Umbilical cord (tissue), 2 donors: Measurements from ENCODE around the gene KLF16. TPM values are rescaled to one million over a fixed set of nuclear protein-coding genes. Genes with fewer than 3 reads are reported as not detected.
A peak's percentile ranks its signal among the peaks of the same experiment; 100 is the strongest.

ENCODE experiments used
- DNase-seq: peaks from one replicate; pipeline ENCODE4 v3.0.0-alpha.2; 2015; ENCODE audit warnings: low spot score
- total RNA-seq: library from RNA; depleted of rRNA; stranded (reverse); fragments of >200 nt; gene quantifications from one replicate; pipeline ENCODE4 v1.2.3, GENCODE V29; 2014; ENCODE audit warnings: low replicate concordance; ENCODE audit not compliant: insufficient read depth

Gene KLF16
- total RNA-seq, 1 donor from 2014 or later: 0.96 TPM

DNA sequence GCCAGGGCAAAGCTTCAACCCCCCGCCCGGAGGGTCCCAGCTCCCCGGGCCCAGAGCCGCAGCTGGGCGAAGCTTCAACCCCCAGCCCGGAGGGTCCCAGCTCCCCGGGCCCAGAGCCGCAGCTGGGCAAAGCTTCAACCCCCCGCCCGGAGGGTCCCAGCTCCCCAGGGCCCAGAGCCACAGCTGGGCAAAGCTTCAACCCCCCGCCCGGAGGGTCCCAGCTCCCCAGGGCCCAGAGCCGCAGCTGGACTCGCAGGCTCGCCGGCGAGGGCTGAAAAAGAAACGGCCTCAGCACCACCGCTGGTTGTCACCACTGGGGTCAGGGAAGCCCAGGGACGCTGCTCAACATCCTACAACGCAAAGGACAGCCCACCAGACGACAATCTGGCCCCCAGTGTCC is 20.3 kb downstream of the KLF16 start:
- DNase-seq: no peak

DNA sequence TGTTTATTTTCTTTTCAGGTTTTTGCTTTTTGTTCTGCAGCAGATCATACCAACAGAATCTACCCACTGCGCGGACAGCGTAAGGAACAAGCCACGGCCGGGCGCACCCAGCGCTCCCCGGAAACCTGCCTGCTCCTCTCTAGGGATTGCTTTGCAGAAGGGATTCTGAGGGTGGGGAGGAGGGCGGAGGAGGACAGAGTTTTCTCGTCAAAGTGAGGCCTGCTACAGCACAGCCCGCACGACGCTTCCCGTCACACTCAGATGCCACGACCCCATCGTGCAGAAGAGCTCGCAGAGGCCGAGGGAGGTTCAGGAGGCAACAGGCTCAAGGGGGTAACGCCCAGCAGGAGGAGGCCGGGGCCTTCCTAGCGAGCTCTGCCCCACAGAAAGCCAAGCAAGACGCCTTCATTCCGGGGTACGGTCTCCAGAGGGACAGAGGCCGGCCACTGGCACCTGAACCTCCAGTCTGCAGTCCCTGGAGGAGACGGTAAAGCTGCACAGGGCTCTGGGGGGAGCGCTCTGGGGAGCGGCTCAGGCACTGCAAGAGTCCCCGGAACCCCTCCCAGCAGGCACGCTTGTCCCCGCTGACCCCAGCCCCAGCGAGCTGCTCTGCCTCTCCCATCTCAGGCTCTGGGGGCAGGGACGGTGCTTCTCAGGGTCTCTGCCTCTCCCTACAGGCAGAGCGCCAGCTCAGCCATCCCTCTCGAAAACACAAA is 22.0 kb downstream of the KLF16 start:
- no peak for DNase-seq

DNA sequence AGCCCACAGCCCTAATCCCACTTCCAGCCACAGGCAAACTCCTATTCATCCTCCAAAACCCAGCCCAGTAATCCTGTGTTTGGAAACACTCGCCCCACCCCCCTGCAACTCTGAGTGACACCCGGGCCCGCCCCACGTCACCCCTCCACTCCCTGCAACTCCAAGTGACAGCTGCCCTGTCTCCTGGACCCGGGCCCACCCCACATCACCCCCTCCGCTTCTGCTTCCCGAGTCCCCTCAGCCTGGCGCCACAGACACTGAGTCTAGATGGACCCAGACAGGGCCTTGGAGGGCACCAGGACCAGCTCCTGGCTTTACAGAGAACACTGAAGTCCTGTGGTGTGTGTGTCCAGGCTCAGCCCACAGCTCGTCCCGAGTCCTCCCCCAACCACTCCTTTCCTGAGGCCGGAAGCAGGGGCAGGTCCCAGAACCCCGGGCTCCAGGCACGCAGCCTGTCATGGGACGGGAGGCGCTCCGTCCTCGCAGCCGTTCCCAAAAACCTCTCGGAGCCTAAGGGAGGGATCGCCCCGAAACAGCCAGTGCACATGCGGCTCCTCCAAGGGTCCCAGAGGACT is 22.8 kb downstream of the KLF16 start:
- no peak for DNase-seq

DNA sequence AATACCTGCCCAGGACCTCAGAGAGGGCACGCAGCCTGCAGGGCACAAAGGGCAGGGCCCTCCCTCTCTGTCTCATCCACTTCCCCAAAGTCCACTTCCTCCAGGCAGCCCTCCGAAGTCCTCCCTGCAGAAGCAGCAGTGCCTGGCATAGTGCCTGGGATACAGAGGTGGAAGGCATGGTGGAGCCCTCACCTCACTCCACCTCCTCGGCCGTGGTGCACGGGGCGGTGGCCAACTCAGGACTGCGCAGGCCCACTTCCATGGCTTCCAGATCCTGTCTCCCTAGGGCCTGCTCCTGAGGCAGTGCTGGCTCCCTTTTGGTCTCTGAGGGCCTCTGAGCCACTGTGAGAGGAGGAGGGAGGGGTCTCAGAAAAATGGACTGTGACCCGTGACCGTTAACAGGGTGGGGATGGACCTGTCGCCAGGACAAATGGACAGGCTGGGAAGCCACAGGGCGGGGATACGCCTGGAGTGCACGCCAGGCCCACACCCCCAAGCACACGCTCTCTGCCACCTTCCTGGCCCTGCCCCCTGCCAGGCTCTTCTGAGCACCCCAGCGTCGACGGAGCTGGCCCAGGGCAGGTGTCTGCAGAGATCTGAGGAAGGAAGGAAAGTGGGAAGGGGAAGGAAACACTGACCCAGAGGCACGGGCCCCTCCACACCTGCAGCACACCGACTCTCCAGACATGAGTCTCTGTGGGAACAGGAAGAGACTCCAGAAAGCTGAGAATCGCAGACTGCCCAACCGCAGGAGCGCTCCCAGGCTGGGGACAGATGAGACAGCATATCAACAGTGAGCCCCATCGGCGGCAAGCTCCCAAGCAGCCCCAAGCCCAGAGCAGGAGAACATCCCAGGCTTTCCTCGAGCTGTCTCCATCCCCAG is 23.5 kb downstream of the KLF16 start:
- DNase-seq: no peak

DNA sequence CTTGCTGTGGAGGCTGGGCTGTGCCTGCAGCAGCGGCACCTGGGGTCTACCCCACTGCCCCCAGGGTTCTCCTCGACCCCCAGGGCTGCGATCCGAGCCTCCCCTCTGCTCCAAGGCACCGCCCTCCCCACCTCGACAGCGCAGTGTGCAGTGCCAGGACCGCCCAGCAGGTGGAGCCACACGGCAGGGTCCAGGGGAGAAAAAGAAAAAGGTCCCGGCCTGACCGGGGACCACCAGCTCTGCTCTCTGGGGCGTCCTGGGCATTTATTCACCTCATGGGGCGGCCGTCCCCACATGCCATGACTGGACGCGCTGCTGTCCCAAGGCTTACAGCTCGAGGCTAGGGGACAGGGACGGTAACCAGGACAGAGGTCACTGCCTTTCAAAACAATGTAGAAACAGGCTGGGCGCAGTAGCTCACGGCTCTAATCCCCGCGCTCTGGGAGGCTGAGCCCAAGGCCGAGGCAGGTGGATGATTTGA is 25.7 kb downstream of the KLF16 start:
- no peak for DNase-seq

DNA sequence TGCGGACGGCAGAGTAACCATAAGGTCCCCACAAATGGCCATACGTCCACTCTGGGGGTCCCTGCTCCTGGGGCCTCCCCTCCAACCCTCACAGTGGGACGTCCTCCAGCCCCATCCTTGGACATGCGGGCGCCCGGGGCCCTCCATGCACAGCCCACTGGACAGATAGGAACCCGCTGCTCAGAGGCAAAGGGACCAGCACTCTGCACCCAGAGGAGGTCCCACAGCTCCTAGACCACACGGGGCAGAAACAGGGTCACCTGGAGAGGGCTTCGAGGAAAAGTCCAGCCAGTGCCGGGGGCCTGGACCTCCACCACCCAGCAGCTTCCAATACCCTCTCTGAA is 26.2 kb downstream of the KLF16 start:
- DNase-seq: no peak

DNA sequence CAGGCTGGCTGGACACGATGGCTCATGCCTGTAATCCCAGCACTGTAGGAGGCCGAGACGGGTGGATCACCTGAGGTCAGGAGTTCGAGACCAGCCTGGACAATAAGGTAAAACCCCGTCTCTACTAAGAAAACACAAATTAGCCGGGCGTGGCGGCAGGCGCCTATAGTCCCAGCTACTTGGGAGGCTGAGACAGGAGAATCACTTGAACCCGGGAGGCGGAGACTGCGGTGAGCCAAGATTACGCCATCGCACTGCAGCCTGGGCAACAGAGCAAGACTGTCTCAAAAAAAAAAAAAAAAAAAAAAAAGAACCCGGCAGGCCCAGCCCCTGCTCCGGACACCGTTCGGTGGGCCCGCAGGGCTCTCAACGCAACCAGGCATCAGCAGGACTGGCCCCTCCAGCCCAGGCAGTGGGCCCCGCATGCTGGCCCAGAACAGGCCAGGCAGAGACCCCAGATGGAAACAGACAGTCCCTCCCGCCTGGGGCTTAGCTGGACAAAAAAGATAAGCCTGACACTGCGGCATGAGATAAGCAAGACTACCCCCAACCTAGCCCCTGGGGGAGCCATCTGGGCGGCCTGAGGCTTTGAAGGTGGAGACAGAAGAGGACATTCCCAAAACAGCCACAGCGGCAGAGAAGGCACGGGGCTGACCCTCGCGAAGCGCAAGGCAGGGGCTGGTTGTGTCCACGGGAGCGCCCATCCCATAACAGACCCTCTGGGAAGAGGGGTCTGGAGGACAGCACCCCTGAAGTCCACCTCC is 26.7 kb downstream of the KLF16 start:
- no peak for DNase-seq

DNA sequence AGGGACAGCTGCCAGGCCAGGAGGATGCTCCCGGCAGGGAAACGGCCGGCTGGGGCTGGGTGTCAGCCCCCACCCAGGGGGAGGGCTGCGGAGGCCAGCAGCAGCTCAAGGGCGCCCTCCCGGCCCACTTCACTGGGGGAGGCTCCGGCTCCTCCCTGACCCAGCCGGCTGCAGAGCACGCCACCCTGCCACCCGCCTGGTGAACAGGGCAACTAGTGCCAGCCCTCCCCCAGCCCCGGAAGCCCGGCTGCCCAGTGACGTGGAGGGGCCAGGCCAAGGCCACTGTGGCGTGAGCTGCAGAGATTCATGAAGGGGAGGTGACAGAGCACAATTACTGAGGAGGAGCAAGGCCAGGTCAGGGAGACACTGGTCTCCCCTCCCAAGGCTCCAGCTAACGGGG is 29.8 kb downstream of the KLF16 start:
- DNase-seq: no peak

DNA sequence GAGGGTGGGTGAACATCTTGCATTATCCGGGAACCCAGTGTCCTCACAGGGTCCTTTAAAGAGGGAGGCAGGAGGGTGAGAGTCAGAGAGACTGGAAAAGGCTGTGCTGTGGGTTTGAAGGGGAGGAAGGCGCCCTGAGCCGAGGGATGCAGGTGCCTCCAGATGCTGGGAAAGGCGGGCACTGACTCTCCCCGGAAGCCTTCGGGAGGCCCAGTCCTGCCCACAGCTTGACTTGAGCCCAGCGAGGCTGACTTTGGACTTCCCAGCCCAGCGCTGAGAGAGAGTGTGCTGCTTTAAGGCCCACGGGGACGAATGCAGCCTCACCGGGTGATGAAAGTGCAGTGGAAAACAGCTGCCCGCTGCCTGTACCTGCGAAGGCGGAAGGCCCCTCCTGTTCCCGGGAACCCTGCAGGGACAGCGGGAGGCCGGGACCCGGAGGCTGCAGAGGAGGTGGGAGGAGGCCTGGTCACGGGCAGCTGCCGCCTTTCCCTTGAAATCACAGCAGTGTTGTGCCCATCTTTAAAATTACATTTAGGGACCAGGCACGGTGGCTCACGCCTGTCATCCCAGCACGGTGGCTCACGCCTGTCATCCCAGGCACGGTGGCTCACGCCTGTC is 31.2 kb downstream of the KLF16 start:
- DNase-seq: no peak

DNA sequence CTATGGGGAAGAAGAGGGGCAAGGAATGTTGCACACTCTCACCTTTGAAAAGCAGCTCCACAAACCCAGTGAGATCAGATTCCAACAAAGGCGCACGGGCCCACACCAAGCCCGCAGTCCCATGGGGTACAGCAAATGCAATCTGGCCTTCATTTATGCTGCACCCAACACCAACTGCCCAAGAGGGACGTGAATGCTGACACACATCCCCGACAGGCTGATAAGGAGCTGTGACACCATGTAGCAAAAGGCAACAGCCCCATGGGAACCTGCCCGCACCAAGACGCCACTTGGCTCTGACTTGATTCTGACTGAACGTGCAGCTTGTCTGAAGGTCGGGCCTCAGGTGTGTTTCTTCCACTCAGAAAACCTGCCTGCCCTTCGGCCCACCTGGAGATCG is 32.4 kb downstream of the KLF16 start:
- no peak for DNase-seq

DNA sequence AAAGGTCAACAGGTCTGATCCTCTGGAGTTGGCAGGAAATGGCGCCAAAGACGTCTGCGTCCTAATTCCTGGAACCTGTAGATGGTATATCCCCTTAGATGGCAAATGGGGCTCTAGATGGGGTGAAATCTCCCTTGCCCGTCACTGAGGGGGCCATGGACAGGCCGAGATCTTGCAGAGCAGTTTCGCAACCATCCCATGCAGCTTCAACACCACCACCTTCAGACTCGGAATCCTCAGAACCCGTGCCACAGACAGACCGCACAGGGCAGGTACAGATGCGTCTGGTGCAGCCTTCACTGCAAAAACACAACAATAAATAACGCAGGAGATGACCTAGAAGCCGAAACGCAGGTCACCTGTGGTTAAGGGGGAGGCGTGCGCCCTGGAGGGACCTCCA is 32.8 kb downstream of the KLF16 start:
- no peak for DNase-seq

DNA sequence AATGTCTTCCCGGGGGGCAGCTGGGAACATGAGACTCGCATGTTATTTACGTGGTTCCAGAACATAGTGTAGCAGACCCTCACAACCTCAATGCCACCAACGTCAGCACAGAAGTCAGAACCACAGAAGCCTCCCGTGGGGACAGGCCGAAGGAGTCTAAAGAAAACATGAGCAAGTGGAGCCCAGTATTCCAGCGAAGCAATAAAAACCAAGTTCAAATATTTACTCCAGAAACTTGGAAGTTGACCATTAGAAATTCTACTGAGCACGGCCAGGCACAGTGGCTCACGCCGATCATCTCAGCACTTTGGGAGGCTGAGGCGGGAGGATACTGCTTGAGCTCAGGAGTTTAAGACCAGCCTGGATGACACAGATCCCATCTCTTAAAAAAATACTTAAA is 33.4 kb downstream of the KLF16 start:
- no peak for DNase-seq

DNA sequence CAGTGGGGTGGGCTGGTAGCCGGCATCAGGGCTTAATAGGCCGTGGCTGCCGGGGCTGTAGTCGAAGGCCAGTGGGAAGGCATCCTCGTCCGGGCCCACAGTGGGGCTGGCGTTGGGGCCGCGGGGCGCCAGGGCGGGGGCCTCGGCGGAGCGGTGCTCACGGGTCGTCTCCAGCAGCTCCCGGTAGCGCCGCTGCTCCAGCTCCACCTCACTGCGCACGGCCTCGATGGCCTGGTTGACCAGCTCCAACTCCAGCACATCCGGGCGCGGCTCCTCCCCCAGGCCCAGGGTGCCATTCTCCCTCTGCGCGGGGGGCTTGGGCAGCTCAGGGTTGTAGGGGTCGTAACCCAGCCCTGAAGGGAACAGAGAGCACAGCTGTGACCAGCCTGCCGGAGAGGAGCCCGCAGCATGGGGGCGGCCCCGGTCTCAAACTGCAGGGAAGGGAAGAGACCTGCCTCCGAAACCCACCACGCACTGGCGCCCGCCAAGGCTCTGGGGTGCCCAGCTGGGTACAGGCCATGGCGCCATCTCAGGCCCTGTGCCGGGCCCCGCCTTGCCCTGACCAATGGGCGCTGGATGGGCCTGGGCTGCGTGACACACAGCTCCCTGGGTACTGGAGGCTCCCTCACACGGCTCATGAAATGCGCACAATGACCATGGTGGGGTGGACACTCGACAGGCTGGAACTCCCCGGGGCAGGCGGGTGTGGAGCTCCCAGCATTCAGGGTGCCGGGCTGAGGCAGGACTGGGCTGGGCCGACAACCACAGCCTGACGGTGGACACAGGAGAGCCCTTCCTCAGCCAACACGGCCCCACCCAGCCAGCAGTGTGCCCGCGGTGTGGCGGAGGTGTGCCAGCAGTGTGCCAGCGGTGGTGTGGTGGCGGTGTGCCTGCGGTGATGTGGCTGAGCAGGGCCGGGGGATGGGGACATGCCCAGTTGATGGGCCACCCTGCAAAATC is 34.8 kb downstream of the KLF16 start:
- no peak for DNase-seq

DNA sequence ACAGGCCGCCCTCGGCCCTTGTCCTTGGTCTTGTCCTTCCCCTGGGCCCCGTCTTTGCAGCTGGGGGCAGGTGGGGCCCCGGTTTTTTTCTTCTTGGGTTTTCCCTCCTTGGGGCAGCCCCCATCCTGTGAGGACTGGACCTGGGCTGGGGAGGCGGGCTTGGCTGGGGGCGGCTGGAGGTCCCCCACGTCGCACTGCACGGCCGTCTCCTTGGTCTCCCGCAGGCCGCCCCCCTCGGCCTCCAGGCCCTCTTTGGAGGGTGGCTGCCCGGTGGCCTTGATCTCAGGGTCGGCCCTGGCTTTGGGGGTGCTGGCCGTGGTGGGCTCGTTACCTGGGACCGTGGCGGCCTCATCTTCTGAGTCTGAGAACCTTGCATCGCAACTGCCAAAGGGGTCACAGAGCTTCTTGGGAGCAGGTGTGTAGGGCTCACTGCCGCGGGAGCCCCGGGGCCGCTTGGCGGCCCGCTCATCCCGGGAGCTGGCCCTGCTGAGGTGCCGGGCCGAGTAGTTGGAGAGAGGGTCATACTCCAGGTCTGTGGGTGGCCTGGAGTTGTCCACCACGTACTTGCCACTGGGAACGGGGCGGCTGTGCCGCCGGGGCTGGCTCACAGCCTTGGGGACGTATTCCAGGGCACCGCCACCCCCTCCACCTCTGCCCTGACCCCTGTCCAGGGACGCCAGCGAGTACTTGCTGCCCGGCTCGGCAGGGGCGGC is 35.7 kb downstream of the KLF16 start:
- no peak for DNase-seq

DNA sequence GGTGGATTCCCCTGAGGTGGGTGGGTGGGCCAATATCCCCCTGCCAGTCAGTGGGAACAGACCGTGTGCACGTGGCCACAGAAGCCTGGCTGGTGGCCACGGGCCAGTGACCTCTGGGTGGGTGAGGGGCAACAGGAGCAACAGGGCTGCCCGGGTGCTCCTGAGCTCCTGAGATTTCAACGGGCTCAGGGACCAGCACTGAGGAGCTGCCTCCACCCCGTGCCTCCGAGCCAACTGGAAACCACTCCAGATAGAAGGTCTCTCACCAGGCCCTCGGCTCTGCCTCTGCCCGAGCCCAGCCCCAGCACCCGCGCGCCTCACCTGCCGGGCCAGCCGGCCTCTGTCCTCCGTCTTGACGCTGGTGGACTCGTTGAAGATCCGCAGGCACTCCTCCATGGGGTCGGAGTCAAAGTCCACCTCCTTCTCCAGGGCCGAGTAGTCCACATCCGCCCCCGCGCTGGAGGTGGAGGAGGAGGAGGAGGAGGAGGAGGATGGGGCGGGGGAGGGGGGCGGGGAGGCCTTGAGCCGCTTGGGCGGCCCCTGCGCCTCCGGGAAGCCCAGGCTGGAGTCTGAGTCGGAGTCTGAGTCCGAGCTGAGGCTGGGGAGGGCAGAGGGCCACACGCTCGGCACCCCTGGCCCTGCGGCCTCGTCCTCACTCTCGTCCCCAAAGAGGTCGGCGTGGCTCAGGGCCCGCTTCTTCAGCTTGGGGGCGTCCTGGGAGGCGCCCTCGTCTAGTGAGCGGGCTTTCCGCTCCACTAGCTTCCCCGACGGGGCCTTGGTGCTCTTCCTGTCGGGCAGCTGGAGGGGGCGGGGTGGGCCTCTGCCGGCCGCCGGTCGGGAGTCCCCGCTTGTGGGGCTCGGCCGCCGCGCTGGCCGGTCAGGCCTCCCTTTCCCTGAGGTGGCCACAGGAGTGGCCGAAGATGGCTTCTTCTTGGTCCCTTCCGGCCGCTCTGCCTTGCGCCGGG is 36.5 kb downstream of the KLF16 start:
- no peak for DNase-seq

DNA sequence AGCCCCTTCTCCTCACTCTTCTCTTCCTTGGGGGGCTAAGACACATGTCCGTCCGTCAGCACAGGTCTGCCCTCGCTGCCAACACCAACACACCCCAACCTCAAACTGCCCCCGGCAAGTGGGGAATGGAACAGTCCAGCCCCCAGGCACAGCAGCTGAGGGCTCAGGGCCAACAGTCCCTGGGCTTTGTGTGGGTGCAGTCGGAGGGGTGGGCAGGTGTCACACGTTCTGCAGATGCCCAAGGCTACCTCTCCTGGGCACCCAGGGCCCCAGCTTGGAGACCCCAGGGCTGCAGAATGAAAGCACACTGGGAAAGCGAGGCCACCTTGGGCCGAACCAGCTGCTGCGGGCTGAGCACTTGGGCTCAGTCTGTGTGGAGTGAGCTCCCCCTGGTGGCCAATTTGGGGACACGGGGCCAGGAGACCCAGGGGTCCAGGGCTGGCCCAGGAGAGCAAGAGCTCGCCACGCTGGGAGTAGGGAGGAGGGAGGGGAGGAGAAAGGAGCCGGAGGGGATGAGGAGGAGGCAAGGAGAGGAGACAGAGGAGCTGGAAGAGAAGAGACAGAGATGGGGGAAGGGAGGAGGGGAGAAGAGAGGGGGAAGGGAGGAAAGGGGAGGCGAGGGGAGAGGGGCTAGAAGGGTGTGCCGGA is 37.3 kb downstream of the KLF16 start:
- peak; percentile 71 for DNase-seq

DNA sequence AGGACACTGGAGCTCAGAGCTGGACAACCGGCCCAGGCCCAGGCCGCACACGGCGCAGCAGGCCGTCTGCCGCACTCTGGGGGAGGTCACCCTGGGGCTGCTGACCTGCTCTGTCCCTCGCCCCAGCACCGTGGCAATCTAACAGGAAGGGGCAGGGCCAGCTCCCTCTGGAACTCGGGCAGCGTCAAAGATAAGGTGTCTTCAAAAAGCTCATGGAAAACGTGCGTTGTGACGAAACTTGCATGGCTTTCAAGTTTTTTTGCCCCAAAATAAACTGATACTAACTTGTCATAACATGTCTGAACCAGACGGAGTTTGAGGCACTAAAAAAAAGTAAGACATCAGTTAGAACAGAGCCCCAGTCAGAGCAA is 39.1 kb downstream of the KLF16 start:
- DNase-seq: no peak
